ENCODE data around the gene ANKMY1.

The ANKMY1 gene

DNA sequence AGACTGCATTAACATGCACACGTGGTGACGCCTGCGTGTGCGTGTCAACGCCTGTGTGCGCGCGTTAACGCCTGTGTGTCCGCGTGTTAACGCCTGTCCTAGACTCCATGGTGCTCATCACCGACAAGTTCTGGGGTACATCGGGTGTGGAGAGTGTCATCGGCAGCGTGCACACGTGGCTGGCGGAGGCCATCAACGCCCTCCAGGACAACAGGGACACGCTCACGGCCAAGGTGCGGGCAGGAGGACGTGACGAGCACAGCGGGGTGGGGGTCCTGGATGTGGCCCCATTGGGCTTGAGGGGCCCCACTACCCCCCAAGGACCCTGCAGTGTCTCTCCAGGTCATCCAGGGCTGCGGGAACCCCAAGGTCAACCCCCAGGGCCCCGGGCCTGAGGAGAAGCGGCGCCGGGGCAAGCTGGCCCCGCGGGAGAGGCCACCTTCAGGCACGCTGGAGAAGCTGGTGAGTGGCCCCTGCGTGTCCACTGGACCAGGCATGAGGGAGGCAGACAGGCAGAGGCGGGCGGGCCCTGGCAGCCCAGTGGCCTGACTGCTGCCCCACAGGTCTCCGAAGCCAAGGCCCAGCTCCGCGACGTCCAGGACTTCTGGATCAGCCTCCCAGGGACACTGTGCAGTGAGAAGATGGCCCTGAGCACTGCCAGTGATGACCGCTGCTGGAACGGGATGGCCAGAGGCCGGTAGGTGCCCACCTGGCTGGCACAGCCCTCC lies 93.1 kb downstream of the ANKMY1 start:
- Histone ChIP-seq H3K27ac (replicated peaks) (no peak overlapping the region), H3K27me3 (ENCODE audit: insufficient read depth, poor library complexity, severe bottlenecking) (no peaks in the 10 kb centered on the region), H3K4me3 (replicated peaks; ENCODE audit: insufficient read depth, low read length) (no peak overlapping the region)
- no peak for DNase-seq (ENCODE audit: low read depth in 1 of 2, low spot score in 1 of 2)
- TF ChIP-seq, protein P1, sequence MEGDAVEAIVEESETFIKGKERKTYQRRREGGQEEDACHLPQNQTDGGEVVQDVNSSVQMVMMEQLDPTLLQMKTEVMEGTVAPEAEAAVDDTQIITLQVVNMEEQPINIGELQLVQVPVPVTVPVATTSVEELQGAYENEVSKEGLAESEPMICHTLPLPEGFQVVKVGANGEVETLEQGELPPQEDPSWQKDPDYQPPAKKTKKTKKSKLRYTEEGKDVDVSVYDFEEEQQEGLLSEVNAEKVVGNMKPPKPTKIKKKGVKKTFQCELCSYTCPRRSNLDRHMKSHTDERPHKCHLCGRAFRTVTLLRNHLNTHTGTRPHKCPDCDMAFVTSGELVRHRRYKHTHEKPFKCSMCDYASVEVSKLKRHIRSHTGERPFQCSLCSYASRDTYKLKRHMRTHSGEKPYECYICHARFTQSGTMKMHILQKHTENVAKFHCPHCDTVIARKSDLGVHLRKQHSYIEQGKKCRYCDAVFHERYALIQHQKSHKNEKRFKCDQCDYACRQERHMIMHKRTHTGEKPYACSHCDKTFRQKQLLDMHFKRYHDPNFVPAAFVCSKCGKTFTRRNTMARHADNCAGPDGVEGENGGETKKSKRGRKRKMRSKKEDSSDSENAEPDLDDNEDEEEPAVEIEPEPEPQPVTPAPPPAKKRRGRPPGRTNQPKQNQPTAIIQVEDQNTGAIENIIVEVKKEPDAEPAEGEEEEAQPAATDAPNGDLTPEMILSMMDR (IDR thresholded peaks at IDR 0.05; ENCODE audit: insufficient read depth, low read length), result no peak
- no peak for TF ChIP-seq POLR2AphosphoS5 (IDR thresholded peaks at IDR 0.05; ENCODE audit: low read depth)
- TF ChIP-seq, protein P2, sequence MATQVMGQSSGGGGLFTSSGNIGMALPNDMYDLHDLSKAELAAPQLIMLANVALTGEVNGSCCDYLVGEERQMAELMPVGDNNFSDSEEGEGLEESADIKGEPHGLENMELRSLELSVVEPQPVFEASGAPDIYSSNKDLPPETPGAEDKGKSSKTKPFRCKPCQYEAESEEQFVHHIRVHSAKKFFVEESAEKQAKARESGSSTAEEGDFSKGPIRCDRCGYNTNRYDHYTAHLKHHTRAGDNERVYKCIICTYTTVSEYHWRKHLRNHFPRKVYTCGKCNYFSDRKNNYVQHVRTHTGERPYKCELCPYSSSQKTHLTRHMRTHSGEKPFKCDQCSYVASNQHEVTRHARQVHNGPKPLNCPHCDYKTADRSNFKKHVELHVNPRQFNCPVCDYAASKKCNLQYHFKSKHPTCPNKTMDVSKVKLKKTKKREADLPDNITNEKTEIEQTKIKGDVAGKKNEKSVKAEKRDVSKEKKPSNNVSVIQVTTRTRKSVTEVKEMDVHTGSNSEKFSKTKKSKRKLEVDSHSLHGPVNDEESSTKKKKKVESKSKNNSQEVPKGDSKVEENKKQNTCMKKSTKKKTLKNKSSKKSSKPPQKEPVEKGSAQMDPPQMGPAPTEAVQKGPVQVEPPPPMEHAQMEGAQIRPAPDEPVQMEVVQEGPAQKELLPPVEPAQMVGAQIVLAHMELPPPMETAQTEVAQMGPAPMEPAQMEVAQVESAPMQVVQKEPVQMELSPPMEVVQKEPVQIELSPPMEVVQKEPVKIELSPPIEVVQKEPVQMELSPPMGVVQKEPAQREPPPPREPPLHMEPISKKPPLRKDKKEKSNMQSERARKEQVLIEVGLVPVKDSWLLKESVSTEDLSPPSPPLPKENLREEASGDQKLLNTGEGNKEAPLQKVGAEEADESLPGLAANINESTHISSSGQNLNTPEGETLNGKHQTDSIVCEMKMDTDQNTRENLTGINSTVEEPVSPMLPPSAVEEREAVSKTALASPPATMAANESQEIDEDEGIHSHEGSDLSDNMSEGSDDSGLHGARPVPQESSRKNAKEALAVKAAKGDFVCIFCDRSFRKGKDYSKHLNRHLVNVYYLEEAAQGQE (IDR thresholded peaks at IDR 0.05; ENCODE audit: insufficient replicate concordance, low read depth), result no peak

DNA sequence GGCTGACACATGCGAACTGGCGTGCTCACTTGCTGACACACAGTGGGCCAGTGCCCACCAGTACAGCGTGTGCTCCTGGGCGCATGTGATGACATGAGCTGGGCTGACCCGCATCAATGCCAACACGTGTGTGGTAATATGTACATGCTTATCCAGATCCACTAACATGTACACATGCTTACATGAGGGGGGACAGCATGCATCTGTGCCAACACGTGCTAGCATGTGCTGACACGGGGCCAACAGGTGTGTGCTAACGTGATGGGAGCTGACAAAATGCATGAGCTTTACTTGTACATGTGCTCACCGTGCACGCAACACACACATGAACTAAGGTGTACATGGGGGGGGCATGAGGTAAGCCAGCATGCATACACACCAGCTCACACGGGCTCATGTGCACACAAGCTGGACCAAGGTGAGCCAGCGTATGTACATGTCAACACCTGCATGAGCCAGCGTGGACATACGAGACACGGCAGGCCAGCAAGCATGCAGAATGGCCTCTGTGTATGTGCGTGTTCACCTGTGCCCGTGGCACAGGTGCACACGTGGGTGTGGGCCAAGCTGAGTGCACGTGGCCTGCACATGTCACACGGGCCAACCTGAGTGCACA lies 93.8 kb downstream of the ANKMY1 start:
- peaks cover 1% of the 10 kb centered on the region for H3K27me3 ChIP-seq (ENCODE audit: insufficient read depth, poor library complexity, severe bottlenecking)
- TF ChIP-seq, protein P1 (IDR thresholded peaks at IDR 0.05; ENCODE audit: insufficient read depth, low read length), result no peak
- TF ChIP-seq, protein P2 (IDR thresholded peaks at IDR 0.05; ENCODE audit: insufficient replicate concordance, low read depth), result no peak
- no peak for TF ChIP-seq POLR2AphosphoS5 (IDR thresholded peaks at IDR 0.05; ENCODE audit: low read depth)
- H3K27ac ChIP-seq (replicated peaks), result no peak overlapping the region
- H3K4me3 ChIP-seq (replicated peaks; ENCODE audit: insufficient read depth, low read length), result no peak overlapping the region
- DNase-seq (ENCODE audit: low read depth in 1 of 2, low spot score in 1 of 2), result no peak

DNA sequence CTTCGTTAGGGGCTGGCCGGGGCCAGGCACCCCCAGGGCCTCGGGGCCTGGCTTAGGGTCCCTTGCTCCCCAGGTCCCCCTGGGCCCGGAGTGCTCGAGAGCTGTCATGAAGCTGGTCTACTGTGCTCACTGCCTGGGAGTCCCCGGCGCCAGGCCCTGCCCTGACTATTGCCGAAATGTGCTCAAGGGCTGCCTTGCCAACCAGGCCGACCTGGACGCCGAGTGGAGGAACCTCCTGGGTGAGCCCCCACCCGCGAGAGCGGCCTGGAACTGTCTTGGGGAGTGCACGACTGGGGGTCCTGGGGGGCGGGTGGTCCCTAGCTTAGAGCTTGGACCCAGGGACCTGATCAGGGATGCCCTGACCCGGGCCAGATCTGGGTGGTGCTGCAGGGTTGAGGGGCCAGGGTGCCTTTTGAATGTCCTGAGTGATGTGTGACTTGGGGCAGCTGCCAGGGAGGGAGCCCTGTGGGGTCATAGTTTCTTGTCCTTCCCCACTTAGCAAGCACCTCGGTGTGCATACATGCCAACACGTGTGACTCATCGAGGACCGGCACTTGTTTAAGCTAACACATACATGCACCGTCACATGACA lies 94.4 kb downstream of the ANKMY1 start:
- no peak for DNase-seq (ENCODE audit: low read depth in 1 of 2, low spot score in 1 of 2)
- H3K27me3 ChIP-seq (ENCODE audit: insufficient read depth, poor library complexity, severe bottlenecking), result peaks cover 6% of the 10 kb centered on the region

More for the DNA sequence above, 94.4 kb downstream of the ANKMY1 start:
- no peak overlapping the region for H3K4me3 ChIP-seq (replicated peaks; ENCODE audit: insufficient read depth, low read length)
- TF ChIP-seq GABPA (IDR thresholded peaks at IDR 0.05; ENCODE audit: low read depth) (no peak), SPI1 (IDR thresholded peaks at IDR 0.05; ENCODE audit: borderline replicate concordance, low read depth) (no peak), POLR2AphosphoS5 (IDR thresholded peaks at IDR 0.05; ENCODE audit: low read depth) (no peak)
- TF ChIP-seq, protein P2 (IDR thresholded peaks at IDR 0.05; ENCODE audit: insufficient replicate concordance, low read depth), result no peak
- TF ChIP-seq, protein P1 (IDR thresholded peaks at IDR 0.05; ENCODE audit: insufficient read depth, low read length), result no peak
- H3K27ac ChIP-seq (replicated peaks), result no peak overlapping the region
